AG09309 (cell line): ENCODE results near the gene NOC4L.

Source experiments
- DNase-seq: peaks from one replicate; pipeline ENCODE4 v3.0.0-alpha.2; 2010; ENCODE audit warnings: low read depth
- H3K4me3 ChIP-seq: 2 replicates; pipeline ENCODE4 v1.5.1; 2011; ENCODE audit warnings: mild to moderate bottlenecking, low read depth, low read length, moderate library complexity; ENCODE audit not compliant: control insufficient read depth
- CTCF ChIP-seq: IDR thresholded peaks from 2 replicates; pipeline ENCODE4 v1.5.1; 2011; ENCODE audit warnings: mild to moderate bottlenecking, low read depth, low read length, inconsistent platforms; ENCODE audit not compliant: insufficient read depth, control insufficient read depth; ENCODE audit errors: missing control alignments

The NOC4L gene

GRCh38 chr12:132111654-132112304, 32.5 kb upstream of the NOC4L start:
- no peak overlapping the region for H3K4me3 ChIP-seq
- no peak for DNase-seq
- no peak for TF ChIP-seq CTCF

DNA sequence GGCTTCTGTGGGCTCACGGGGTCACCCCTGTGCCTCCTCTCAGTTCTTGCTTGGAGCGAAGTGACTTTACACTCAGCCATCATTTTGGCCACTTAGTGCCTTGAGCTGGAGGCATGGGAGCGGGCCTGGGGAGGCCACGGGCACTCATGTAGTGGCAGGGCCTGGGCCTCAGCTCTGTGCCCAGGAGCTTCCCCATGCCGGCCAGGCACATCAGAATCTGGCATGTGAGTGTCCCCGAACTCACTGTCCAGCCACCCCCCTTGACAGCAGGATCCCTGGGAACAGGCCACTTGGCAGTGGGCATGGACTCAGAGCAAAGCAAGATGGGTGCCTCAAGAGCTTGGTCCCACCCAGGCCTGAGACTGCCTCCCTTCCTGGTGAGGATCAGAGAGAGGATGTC, 29.6 kb upstream of the NOC4L start:
- no peak for DNase-seq
- no peak for TF ChIP-seq CTCF
- H3K4me3 ChIP-seq = no peak overlapping the region

DNA sequence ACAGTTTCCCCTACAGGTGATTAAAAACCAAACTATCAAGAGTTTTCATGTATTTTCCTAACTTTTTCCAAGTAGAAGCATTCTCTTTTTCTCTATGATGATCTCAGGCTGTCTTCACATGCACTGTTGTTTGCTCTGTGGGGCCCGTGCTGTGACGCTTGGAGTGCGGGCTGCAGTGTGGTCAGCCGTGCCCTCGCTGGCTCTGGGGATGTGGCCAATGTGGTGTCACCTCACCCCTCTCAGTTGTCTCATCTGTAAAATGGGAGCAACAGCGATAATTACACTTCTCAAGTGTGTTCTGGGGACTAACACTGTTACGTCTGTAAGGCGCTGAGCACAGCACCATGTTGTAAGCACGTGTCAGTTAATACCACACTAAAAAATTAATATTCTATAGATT, 28.8 kb upstream of the NOC4L start:
- no peak for DNase-seq
- H3K4me3 ChIP-seq = no peak overlapping the region
- no peak for TF ChIP-seq CTCF

DNA sequence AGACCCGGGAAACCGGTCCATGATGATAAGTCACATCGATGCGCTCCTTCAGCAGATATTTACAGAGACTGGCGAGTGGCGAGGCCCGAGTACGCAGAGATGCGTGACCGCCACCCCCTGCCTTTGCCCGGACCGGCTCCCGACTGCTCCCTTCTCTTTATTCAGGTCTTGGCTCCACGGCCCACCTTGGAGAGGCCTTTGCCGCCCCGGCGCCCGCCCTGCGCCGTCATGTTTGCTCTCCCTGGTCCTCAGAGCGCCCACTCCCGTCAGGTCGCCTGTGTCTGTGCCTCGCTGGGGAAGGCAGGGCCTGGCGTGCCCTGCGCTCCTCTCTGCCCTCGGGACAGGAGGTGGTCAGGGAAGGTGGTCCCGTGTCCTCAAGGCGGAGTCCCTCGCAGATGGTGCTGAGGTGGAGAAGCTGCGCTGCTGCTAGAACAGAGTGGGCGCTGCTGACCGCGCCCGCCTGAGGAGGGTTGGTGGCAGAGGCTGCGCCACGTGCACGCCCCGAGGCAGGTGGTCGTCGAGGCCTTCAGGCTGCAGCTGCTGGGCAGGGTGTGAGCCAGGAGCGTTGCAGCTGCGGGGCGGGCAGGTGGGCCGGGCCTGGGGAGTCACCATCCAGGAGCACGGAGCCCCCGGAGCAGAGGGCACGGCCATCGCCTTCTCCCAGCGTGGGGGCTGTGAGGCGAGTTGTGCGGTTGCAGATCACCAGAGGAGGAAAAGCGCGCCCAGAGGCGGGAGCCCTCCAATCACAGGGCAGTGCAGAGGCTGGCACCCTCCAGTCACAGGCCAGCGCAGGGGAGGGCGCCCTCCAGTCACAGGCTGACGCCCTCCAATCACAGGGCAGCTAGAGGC, 27.3 kb upstream of the NOC4L start:
- no peak overlapping the region for H3K4me3 ChIP-seq
- TF ChIP-seq CTCF = no peak
- no peak for DNase-seq

GRCh38 chr12:132117558-132117875, 26.7 kb upstream of the NOC4L start:
- H3K4me3 ChIP-seq = no peak overlapping the region
- TF ChIP-seq CTCF = no peak
- no peak for DNase-seq

GRCh38 chr12:132118876-132119275, 25.4 kb upstream of the NOC4L start:
- TF ChIP-seq CTCF = no peak
- no peak for DNase-seq
- H3K4me3 ChIP-seq = no peak overlapping the region

DNA sequence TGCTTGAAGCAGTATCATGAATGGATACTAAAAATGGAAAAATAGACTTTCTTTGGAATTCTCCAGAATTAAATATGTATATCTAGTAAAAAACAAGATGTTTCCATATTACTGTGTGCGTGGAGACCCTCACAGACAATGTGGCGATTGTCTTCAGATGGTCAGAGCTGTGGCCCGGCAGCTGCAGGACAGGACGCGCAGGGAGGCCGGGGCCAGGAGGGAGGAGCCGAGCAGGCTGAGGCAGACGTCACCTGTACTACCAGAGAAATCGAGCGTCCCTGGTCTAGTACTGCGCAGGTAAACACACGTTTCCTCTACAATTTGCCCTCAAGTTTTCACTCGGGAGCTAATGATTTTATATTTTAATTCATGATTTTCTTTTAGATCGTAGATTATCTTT, 23.0 kb upstream of the NOC4L start:
- no peak for TF ChIP-seq CTCF
- H3K4me3 ChIP-seq = no peak overlapping the region
- no peak for DNase-seq
